Neural cell (in vitro differentiated cells): ENCODE results near the gene IBTK. TPM values are rescaled to one million over a fixed set of nuclear protein-coding genes. Genes with fewer than 3 reads are reported as not detected.

Experiments used
- H2AFZ ChIP-seq: fragments of 200-600, 300-800 bp; sonication (generic), shearing (Covaris generic); 2 replicates; pipeline ENCODE4 v1.6.0; 2014; ENCODE audit warnings: low read depth, mild to moderate bottlenecking, antibody characterized with exemption, low read length, moderate library complexity
- H3F3A ChIP-seq: fragments of 200-600 bp; shearing (Covaris generic); 2 replicates; pipeline ENCODE4 v1.6.1; 2016; ENCODE audit warnings: mild to moderate bottlenecking, moderate library complexity, mixed read lengths, antibody characterized with exemption, low read length; ENCODE audit not compliant: insufficient read depth, poor library complexity, severe bottlenecking
- H3K27ac ChIP-seq: fragments of 200-600, 300-800 bp; sonication (generic), shearing (Covaris generic); 2 replicates; pipeline ENCODE4 v1.5.1; 2014; ENCODE audit warnings: mild to moderate bottlenecking, low read length, moderate library complexity
- H3K27me3 ChIP-seq: fragments of 300-800, 200-600 bp; sonication (generic), shearing (Covaris generic); 2 replicates; pipeline ENCODE4 v1.6.0; 2014; ENCODE audit warnings: mild to moderate bottlenecking, low read depth, low read length, moderate library complexity; ENCODE audit not compliant: insufficient read depth
- H3K36me3 ChIP-seq: fragments of 300-800, 200-600 bp; sonication (generic), shearing (Covaris generic); 2 replicates; pipeline ENCODE4 v1.5.1; 2014; ENCODE audit warnings: mild to moderate bottlenecking, antibody characterized with exemption, low read length, moderate library complexity; ENCODE audit not compliant: insufficient read depth
- H3K4me2 ChIP-seq: fragments of 300-800, 200-600 bp; sonication (generic), shearing (Covaris generic); 2 replicates; pipeline ENCODE4 v1.6.0; 2014; ENCODE audit warnings: mild to moderate bottlenecking, low read length
- H3K4me3 ChIP-seq: fragments of 300-800, 200-600 bp; sonication (generic), shearing (Covaris generic); 2 replicates; pipeline ENCODE4 v1.5.1; 2014; ENCODE audit warnings: mild to moderate bottlenecking, low read length, moderate library complexity
- H3K79me2 ChIP-seq: fragments of 200-600 bp; shearing (Covaris generic); replicated peaks from 2 replicates; pipeline ENCODE4 v1.6.0; 2014; ENCODE audit warnings: mild to moderate bottlenecking, low read length, moderate library complexity; ENCODE audit not compliant: insufficient read depth
- H3K9ac ChIP-seq: fragments of 300-800, 200-600 bp; sonication (generic), shearing (Covaris generic); 2 replicates; pipeline ENCODE4 v1.6.1; 2016; ENCODE audit warnings: mild to moderate bottlenecking, low read length, mixed read lengths
- H3K9me2 ChIP-seq: fragments of 200-600 bp; shearing (Covaris generic); 2 replicates; pipeline ENCODE4 v1.6.1; 2016; ENCODE audit warnings: mild to moderate bottlenecking, low read length, mixed read lengths; ENCODE audit not compliant: insufficient read depth
- H3K9me3 ChIP-seq: fragments of 200-600, 300-800 bp; sonication (generic), shearing (Covaris generic); 2 replicates; pipeline ENCODE4 v1.6.1; 2016; ENCODE audit warnings: mild to moderate bottlenecking, mixed run types, low read length, moderate library complexity, mixed read lengths
- H4K20me1 ChIP-seq: fragments of 200-600 bp; shearing (Covaris generic); 2 replicates; pipeline ENCODE4 v1.6.1; 2016; ENCODE audit warnings: mild to moderate bottlenecking, mixed run types; ENCODE audit not compliant: insufficient read depth
- CTCF ChIP-seq: fragments of 450-650 bp; IDR thresholded peaks from 2 replicates; pipeline ENCODE4 v1.5.1; 2014; ENCODE audit warnings: antibody characterized with exemption, mild to moderate bottlenecking, moderate library complexity; ENCODE audit not compliant: poor library complexity, severe bottlenecking
- EP300 ChIP-seq: fragments of 450-650 bp; conservative IDR thresholded peaks from 2 replicates; pipeline ENCODE4 v1.6.1; 2014; ENCODE audit warnings: antibody characterized with exemption, mild to moderate bottlenecking, moderate library complexity; ENCODE audit not compliant: poor library complexity, severe bottlenecking
- EZH2 ChIP-seq: fragments of 200-600, 300-800 bp; shearing (Covaris generic), sonication (generic); IDR thresholded peaks from 2 replicates; pipeline ENCODE4 v1.6.1; 2014; ENCODE audit warnings: antibody characterized with exemption, low read length, borderline replicate concordance, mild to moderate bottlenecking; ENCODE audit not compliant: insufficient read depth, poor library complexity, severe bottlenecking
- MXI1 ChIP-seq: fragments of 450-650 bp; conservative IDR thresholded peaks from 2 replicates; pipeline ENCODE4 v1.6.1; 2014; ENCODE audit warnings: antibody characterized with exemption, mild to moderate bottlenecking; ENCODE audit not compliant: poor library complexity, severe bottlenecking
- POLR2AphosphoS5 ChIP-seq: IDR thresholded peaks from 2 replicates; pipeline ENCODE4 v1.6.1; 2012
- RAD21 ChIP-seq: fragments of 450-650 bp; conservative IDR thresholded peaks from 2 replicates; pipeline ENCODE4 v1.6.1; 2014; ENCODE audit warnings: antibody characterized with exemption, mild to moderate bottlenecking, moderate library complexity
- SMC3 ChIP-seq: fragments of 450-650 bp; conservative IDR thresholded peaks from 2 replicates; pipeline ENCODE4 v1.6.1; 2014; ENCODE audit warnings: antibody characterized with exemption, mild to moderate bottlenecking, moderate library complexity; ENCODE audit not compliant: poor library complexity
- TAF1 ChIP-seq: IDR thresholded peaks from 2 replicates; pipeline ENCODE4 v1.6.1; 2012; ENCODE audit warnings: low read depth
- polyA plus RNA-seq: library from polyadenylated mRNA; depleted of rRNA; stranded (reverse); fragments of >200 nt; gene quantifications from 2 replicates; pipeline ENCODE4 v1.2.3, GENCODE V29; 2014
- TF ChIP-seq, protein P1 (sequence below): IDR thresholded peaks from 2 replicates; pipeline ENCODE4 v1.6.1; 2012; ENCODE audit warnings: borderline replicate concordance

The IBTK gene
- polyA plus RNA-seq, 1 donor from 2014 or later: 64.6 TPM

GRCh38 chr6:82275686-82276085 lies 28.1 kb upstream of the IBTK start:
- H3K9me2 ChIP-seq: no peaks in the 10 kb centered on the region
- H3K36me3 ChIP-seq: no peaks in the 10 kb centered on the region
- no peaks in the 10 kb centered on the region for H3F3A ChIP-seq
- no peaks in the 10 kb centered on the region for H3K9me3 ChIP-seq
- H3K27me3 ChIP-seq: no peaks in the 10 kb centered on the region
- H4K20me1 ChIP-seq: no peaks in the 10 kb centered on the region
- H3K4me3 ChIP-seq: no peak overlapping the region
- no peaks in the 10 kb centered on the region for H3K79me2 ChIP-seq
- H3K27ac ChIP-seq: no peak overlapping the region
- H3K4me2 ChIP-seq: no peak overlapping the region
- TF ChIP-seq SMC3 (no peak), TAF1 (no peak), POLR2AphosphoS5 (no peak), CTCF (no peak), RAD21 (no peak), EP300 (no peak), MXI1 (no peak), EZH2 (no peak)
- TF ChIP-seq, protein P1, sequence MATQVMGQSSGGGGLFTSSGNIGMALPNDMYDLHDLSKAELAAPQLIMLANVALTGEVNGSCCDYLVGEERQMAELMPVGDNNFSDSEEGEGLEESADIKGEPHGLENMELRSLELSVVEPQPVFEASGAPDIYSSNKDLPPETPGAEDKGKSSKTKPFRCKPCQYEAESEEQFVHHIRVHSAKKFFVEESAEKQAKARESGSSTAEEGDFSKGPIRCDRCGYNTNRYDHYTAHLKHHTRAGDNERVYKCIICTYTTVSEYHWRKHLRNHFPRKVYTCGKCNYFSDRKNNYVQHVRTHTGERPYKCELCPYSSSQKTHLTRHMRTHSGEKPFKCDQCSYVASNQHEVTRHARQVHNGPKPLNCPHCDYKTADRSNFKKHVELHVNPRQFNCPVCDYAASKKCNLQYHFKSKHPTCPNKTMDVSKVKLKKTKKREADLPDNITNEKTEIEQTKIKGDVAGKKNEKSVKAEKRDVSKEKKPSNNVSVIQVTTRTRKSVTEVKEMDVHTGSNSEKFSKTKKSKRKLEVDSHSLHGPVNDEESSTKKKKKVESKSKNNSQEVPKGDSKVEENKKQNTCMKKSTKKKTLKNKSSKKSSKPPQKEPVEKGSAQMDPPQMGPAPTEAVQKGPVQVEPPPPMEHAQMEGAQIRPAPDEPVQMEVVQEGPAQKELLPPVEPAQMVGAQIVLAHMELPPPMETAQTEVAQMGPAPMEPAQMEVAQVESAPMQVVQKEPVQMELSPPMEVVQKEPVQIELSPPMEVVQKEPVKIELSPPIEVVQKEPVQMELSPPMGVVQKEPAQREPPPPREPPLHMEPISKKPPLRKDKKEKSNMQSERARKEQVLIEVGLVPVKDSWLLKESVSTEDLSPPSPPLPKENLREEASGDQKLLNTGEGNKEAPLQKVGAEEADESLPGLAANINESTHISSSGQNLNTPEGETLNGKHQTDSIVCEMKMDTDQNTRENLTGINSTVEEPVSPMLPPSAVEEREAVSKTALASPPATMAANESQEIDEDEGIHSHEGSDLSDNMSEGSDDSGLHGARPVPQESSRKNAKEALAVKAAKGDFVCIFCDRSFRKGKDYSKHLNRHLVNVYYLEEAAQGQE: no peak
- H2AFZ ChIP-seq: no peak overlapping the region
- H3K9ac ChIP-seq: no peak overlapping the region

GRCh38 chr6:82273295-82273694 lies 25.8 kb upstream of the IBTK start:
- Histone ChIP-seq H3K79me2 (no peaks in the 10 kb centered on the region), H3K4me3 (no peak overlapping the region), H3K9ac (no peak overlapping the region), H3K9me2 (no peaks in the 10 kb centered on the region), H3K27ac (no peak overlapping the region), H3K36me3 (no peaks in the 10 kb centered on the region), H3K27me3 (no peaks in the 10 kb centered on the region), H3K4me2 (no peak overlapping the region), H3F3A (no peaks in the 10 kb centered on the region), H3K9me3 (no peaks in the 10 kb centered on the region), H2AFZ (no peak overlapping the region), H4K20me1 (no peaks in the 10 kb centered on the region)
- TF ChIP-seq, protein P1: no peak
- TF ChIP-seq SMC3 (no peak), MXI1 (no peak), RAD21 (no peak), TAF1 (no peak), EZH2 (no peak), POLR2AphosphoS5 (no peak), CTCF (no peak), EP300 (no peak)
